WTC11 (cell line): Measurements from ENCODE around the gene SEMG2. TPM values are rescaled to one million over a fixed set of nuclear protein-coding genes. Genes with fewer than 3 reads are reported as not detected.
A peak's percentile ranks its signal among the peaks of the same experiment; 100 is the strongest.

Experiments used
- ATAC-seq: fragments of 200-7000 bp; cut with Tn5 transposase; 2 replicates; pipeline ENCODE4 v1.10.0; 2021; ENCODE audit warnings: mild to moderate bottlenecking, moderate library complexity
- CTCF ChIA-PET: fragments of 300-600 bp; sonication (Branson Sonifier 250); formaldehyde crosslinking; loops from one replicate; lab custom pipeline; 2021; ENCODE audit warnings: antibody characterized with exemption; lab: Charles Lee
- POLR2A ChIA-PET: fragments of 350-600 bp; sonication (Branson Sonifier 250); formaldehyde crosslinking; loops from one replicate; lab custom pipeline; 2021; ENCODE audit warnings: antibody characterized with exemption; lab: Charles Lee
- DNase-seq: peaks from one replicate; pipeline ENCODE4 v3.0.0; 2021; ENCODE audit warnings: low spot score
- H3K27ac Mint-ChIP-seq: 2 replicates; pipeline ENCODE4 v1.8.0; 2021; ENCODE audit warnings: mixed read lengths
- H3K27me3 Mint-ChIP-seq: 2 replicates; pipeline ENCODE4 v1.8.0; 2021; ENCODE audit warnings: low read depth, mild to moderate bottlenecking, moderate library complexity, mixed read lengths
- H3K36me3 Mint-ChIP-seq: 2 replicates; pipeline ENCODE4 v1.8.0; 2021; ENCODE audit warnings: mixed read lengths
- H3K4me1 Mint-ChIP-seq: 2 replicates; pipeline ENCODE4 v1.8.0; 2022; ENCODE audit warnings: mixed read lengths
- H3K4me3 Mint-ChIP-seq: 2 replicates; pipeline ENCODE4 v1.8.0; 2021; ENCODE audit warnings: mild to moderate bottlenecking, moderate library complexity, mixed read lengths
- H3K9me3 Mint-ChIP-seq: 2 replicates; pipeline ENCODE4 v1.8.0; 2021; ENCODE audit warnings: mixed read lengths
- CTCF ChIP-seq: fragments of 200-600 bp; IDR thresholded peaks from 2 replicates; pipeline ENCODE4 v1.8.0; 2022; ENCODE audit warnings: antibody characterized with exemption
- E2F4 ChIP-seq: sonication (generic); formaldehyde crosslinking; IDR thresholded peaks from 2 replicates; pipeline ENCODE4 v1.8.1; 2022; ENCODE audit warnings: low read depth, mild to moderate bottlenecking, moderate library complexity, missing genetic modification reagents, borderline replicate concordance
- ETV6 ChIP-seq: sonication (generic); formaldehyde crosslinking; IDR thresholded peaks from 2 replicates; pipeline ENCODE4 v1.8.1; 2022; ENCODE audit warnings: mild to moderate bottlenecking, missing genetic modification reagents
- KAT7 ChIP-seq: sonication (generic); formaldehyde crosslinking; IDR thresholded peaks from 2 replicates; pipeline ENCODE4 v1.8.1; 2023; ENCODE audit warnings: missing genetic modification reagents, mild to moderate bottlenecking, borderline replicate concordance
- MAX ChIP-seq: sonication (generic); formaldehyde crosslinking; IDR thresholded peaks from 2 replicates; pipeline ENCODE4 v1.8.0; 2022; ENCODE audit warnings: mild to moderate bottlenecking, missing genetic modification reagents
- NR3C1 ChIP-seq: sonication (generic); formaldehyde crosslinking; conservative IDR thresholded peaks from 2 replicates; pipeline ENCODE4 v1.8.1; 2023; ENCODE audit warnings: low read depth, mild to moderate bottlenecking, missing genetic modification reagents
- PREB ChIP-seq: sonication (generic); formaldehyde crosslinking; IDR thresholded peaks from 2 replicates; pipeline ENCODE4 v1.8.1; 2022; ENCODE audit warnings: mild to moderate bottlenecking, missing genetic modification reagents, moderate library complexity, borderline replicate concordance
- ZMAT4 ChIP-seq: fragments of 250-450 bp; sonication (Bioruptor Pico); IDR thresholded peaks from 2 replicates; pipeline ENCODE4 v1.9.0; 2021; ENCODE audit warnings: mild to moderate bottlenecking
- ZNF396 ChIP-seq: fragments of 250-450 bp; sonication (Bioruptor Pico); IDR thresholded peaks from 2 replicates; pipeline ENCODE4 v1.8.0; 2021; ENCODE audit warnings: mild to moderate bottlenecking, moderate library complexity, borderline replicate concordance
- ZNF425 ChIP-seq: fragments of 250-450 bp; sonication (Bioruptor Pico); conservative IDR thresholded peaks from 2 replicates; pipeline ENCODE4 v1.9.0; 2021; ENCODE audit warnings: mild to moderate bottlenecking
- ZNF671 ChIP-seq: fragments of 250-450 bp; sonication (Bioruptor Pico); IDR thresholded peaks from 2 replicates; pipeline ENCODE4 v1.8.0; 2021; ENCODE audit warnings: mild to moderate bottlenecking
- total RNA-seq: library from RNA; stranded (reverse); gene quantifications from 3 replicates; pipeline ENCODE4 v1.2.3, GENCODE V29; 2021
- TF ChIP-seq, protein P1 (sequence below): sonication (generic); formaldehyde crosslinking; IDR thresholded peaks from 2 replicates; pipeline ENCODE4 v1.8.0; 2022; ENCODE audit warnings: mild to moderate bottlenecking, missing genetic modification reagents
- TF ChIP-seq, protein P2 (sequence below): fragments of 250-450 bp; sonication (Bioruptor Pico); IDR thresholded peaks from 2 replicates; pipeline ENCODE4 v2.1.2; 2022; ENCODE audit warnings: mild to moderate bottlenecking, moderate library complexity

SEMG2 gene
- total RNA-seq, 1 experiment from 2014 or later = not detected

GRCh38 chr20:45226287-45226686 is 5.1 kb downstream of the SEMG2 start:
- ATAC-seq (no peak), DNase-seq (no peak)
- no peaks in the 10 kb centered on the region; the same call in 1 of the 2 replicates for H3K9me3 Mint-ChIP-seq
- H3K27ac Mint-ChIP-seq = no peak overlapping the region
- POLR2A ChIA-PET = no interaction called here
- TF ChIP-seq ZNF425 (CRISPR knock-in tag) (no peak), KAT7 (CRISPR knock-in tag) (no peak), PREB (CRISPR knock-in tag) (no peak), ZNF396 (CRISPR knock-in tag) (no peak), ZMAT4 (CRISPR knock-in tag) (no peak), E2F4 (CRISPR knock-in tag) (no peak), ZNF671 (no peak), NR3C1 (CRISPR knock-in tag) (no peak)
- TF ChIP-seq, protein P1, sequence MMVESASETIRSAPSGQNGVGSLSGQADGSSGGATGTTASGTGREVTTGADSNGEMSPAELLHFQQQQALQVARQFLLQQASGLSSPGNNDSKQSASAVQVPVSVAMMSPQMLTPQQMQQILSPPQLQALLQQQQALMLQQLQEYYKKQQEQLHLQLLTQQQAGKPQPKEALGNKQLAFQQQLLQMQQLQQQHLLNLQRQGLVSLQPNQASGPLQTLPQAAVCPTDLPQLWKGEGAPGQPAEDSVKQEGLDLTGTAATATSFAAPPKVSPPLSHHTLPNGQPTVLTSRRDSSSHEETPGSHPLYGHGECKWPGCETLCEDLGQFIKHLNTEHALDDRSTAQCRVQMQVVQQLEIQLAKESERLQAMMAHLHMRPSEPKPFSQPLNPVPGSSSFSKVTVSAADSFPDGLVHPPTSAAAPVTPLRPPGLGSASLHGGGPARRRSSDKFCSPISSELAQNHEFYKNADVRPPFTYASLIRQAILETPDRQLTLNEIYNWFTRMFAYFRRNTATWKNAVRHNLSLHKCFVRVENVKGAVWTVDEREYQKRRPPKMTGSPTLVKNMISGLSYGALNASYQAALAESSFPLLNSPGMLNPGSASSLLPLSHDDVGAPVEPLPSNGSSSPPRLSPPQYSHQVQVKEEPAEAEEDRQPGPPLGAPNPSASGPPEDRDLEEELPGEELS = no peak
- TF ChIP-seq, protein P2, sequence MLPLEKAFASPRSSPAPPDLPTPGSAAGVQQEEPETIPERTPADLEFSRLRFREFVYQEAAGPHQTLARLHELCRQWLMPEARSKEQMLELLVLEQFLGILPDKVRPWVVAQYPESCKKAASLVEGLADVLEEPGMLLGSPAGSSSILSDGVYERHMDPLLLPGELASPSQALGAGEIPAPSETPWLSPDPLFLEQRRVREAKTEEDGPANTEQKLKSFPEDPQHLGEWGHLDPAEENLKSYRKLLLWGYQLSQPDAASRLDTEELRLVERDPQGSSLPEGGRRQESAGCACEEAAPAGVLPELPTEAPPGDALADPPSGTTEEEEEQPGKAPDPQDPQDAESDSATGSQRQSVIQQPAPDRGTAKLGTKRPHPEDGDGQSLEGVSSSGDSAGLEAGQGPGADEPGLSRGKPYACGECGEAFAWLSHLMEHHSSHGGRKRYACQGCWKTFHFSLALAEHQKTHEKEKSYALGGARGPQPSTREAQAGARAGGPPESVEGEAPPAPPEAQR (CRISPR knock-in tag) = no peak
- peaks cover 76% of the 10 kb centered on the region for H3K27me3 Mint-ChIP-seq
- no peak overlapping the region for H3K4me3 Mint-ChIP-seq
- H3K4me1 Mint-ChIP-seq = no peaks in the 10 kb centered on the region
- H3K36me3 Mint-ChIP-seq = no peaks in the 10 kb centered on the region
- CTCF ChIA-PET = interaction anchor here (2.0 kb wide), 1 partner anchor 88 kb away, joined by 7 read pairs; no protein-coding TSS in a partner anchor

DNA sequence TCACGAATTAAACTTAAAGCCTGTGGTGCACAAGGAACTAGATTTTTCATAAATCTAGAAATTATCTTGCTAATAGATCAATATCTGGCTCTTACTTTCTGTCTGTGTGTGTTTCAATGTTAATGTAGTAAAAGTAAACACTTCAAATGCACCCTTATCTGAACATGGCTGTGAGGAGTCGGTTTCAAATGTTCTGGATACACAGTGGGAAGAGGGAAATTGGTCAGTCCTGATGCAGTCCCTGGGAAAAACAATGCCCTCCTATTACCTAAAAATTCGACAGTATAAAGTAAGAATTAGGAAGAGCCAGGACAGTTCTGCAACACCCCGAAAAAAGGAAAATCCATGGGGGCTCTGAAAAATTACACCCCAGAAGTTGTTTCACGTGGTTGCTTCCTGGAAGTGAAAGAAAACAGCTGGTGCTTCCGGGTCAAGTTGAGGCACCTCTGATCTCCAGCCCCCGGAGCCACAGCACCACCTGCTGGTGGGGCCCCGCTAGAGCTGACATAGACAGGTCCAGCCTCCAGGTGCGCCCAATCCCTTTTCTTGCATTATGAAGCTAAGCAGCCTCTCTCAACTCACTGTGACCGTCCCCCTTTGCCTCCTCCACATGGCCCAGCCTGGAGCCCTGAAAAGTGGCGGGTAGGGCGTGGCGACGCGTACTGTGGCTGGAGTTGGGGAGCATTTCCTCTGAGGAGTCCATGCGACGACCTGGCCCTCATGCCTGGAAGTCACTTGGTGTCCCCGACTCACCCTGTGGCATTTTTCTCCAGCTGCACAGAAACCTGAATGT is 8.3 kb downstream of the SEMG2 start:
- Mint-ChIP-seq H3K27ac (no peak overlapping the region), H3K4me1 (no peaks in the 10 kb centered on the region), H3K4me3 (no peak overlapping the region), H3K27me3 (peaks cover 53% of the 10 kb centered on the region), H3K9me3 (no peaks in the 10 kb centered on the region; the same call in 1 of the 2 replicates), H3K36me3 (no peaks in the 10 kb centered on the region)
- TF ChIP-seq ETV6 = peak; percentile 77; the same call in 1 of the 2 replicates
- no peak for TF ChIP-seq NR3C1 (CRISPR knock-in tag)
- TF ChIP-seq CTCF = peak; percentile 85
- 0 out of 2 replicates have a peak, but pooled peaks have one; percentile 28 for TF ChIP-seq MAX (CRISPR knock-in tag)
- POLR2A ChIA-PET = interaction anchor here (0.7 kb wide), 1 partner anchor 91 kb away, joined by 6 read pairs; no protein-coding TSS in a partner anchor
- DNase-seq = peak; percentile 90
- ATAC-seq = peak; percentile 96
- CTCF ChIA-PET = interaction anchor here (0.6 to 2.6 kb wide), 61 partner anchors 9 to 541 kb away, joined by 3 to 91 read pairs (median 4); partner anchors contain the start of genes MATN4, SEMG1, SEMG2 and SLPI
